CD4-positive, alpha-beta T cell (primary cell): ENCODE data around the gene XYLT2. TPM values are rescaled to one million over a fixed set of nuclear protein-coding genes. Genes with fewer than 3 reads are reported as not detected.

Source experiments
- ATAC-seq: fragments of 200-7000 bp; cut with Tn5 transposase; one replicate; pipeline ENCODE4 v1.10.0; 2022; ENCODE audit warnings: mild to moderate bottlenecking; ENCODE audit not compliant: poor library complexity
- CTCF ChIA-PET: fragments of 350-600 bp; sonication (Branson Sonifier 250); formaldehyde crosslinking; loops from one replicate; lab custom pipeline; 2021; ENCODE audit warnings: antibody characterized with exemption, inconsistent platforms; lab: Charles Lee
- POLR2A ChIA-PET: fragments of 350-600 bp; sonication (Branson Sonifier 250); formaldehyde crosslinking; loops from one replicate; lab custom pipeline; 2021; ENCODE audit warnings: antibody characterized with exemption, inconsistent platforms; lab: Charles Lee
- DNase-seq, 14 experiments: peaks; one replicate each; pipeline ENCODE4 v3.0.0-alpha.2; 2013 to 2020; ENCODE audit warnings: mixed read lengths in 2 of 14
- H3K27ac ChIP-seq, 2 donors: one replicate each; pipeline versions ENCODE4 v1.5.1 to v1.7.0; 2013; ENCODE audit warnings: low read length in 2 of 2, low read depth in 1 of 2, mild to moderate bottlenecking in 1 of 2
- H3K27me3 ChIP-seq, 2 experiments: 1 replicate in 1 of 2; 2 replicates in 1 of 2; pipeline versions ENCODE4 v1.6.1 to v1.7.0; 2013; ENCODE audit warnings: low read length in 2 of 2, control low read depth in 1 of 2, mild to moderate bottlenecking in 1 of 2, moderate library complexity in 1 of 2; ENCODE audit not compliant: insufficient read depth in 2 of 2, control insufficient read depth in 1 of 2
- H3K36me3 ChIP-seq: one replicate; pipeline ENCODE4 v1.6.1; 2013; ENCODE audit warnings: low read length, control low read depth; ENCODE audit not compliant: insufficient read depth
- H3K4me1 ChIP-seq: one replicate; pipeline ENCODE4 v1.6.1; 2013; ENCODE audit warnings: low read length, control low read depth; ENCODE audit not compliant: insufficient read depth
- H3K4me3 ChIP-seq: one replicate; pipeline ENCODE4 v1.5.1; 2013; ENCODE audit warnings: mild to moderate bottlenecking, low read length, moderate library complexity
- H3K9me3 ChIP-seq, 2 experiments: 1 replicate in 1 of 2; 2 replicates in 1 of 2; pipeline versions ENCODE4 v1.6.1 to v1.7.0; 2013; ENCODE audit warnings: low read length in 2 of 2, mild to moderate bottlenecking in 2 of 2, control low read depth in 1 of 2, moderate library complexity in 1 of 2; ENCODE audit not compliant: control insufficient read depth in 1 of 2, insufficient read depth in 1 of 2
- H3K27ac Mint-ChIP-seq: one replicate; pipeline ENCODE4 v1.8.0; 2020; ENCODE audit warnings: mixed read lengths
- H3K27me3 Mint-ChIP-seq: one replicate; pipeline ENCODE4 v1.8.0; 2021; ENCODE audit warnings: mixed read lengths
- H3K36me3 Mint-ChIP-seq: one replicate; pipeline ENCODE4 v1.8.0; 2021; ENCODE audit warnings: low read depth, mixed read lengths
- H3K4me1 Mint-ChIP-seq: one replicate; pipeline ENCODE4 v1.8.0; 2021; ENCODE audit warnings: low read depth, mixed read lengths
- H3K4me3 Mint-ChIP-seq: one replicate; pipeline ENCODE4 v1.8.0; 2020; ENCODE audit warnings: mild to moderate bottlenecking, mixed read lengths
- H3K9me3 Mint-ChIP-seq: one replicate; pipeline ENCODE4 v1.8.0; 2020; ENCODE audit warnings: mixed read lengths
- intact Hi-C, 2 experiments: fragments of 100-400 bp; cut with DNase I in 1 of 2; cut with micrococcal nuclease in 1 of 2; formaldehyde crosslinking; loops; one replicate each; pipeline versions ENCODE4 v1.15.1 to v1.9.0; 2023 to 2025; cut with DNase I, micrococcal nuclease
- polyA plus RNA-seq, 2 donors: library from polyadenylated mRNA; unstranded; fragments of 120-200 nt; gene quantifications; one replicate each; pipeline ENCODE4 v1.2.1, GENCODE V29; 2013
- total RNA-seq, 174 experiments: library from RNA in 2 of 174; stranded (reverse) in 2 of 174; gene quantifications; one replicate each; pipeline ENCODE4 v1.2.3 and lab custom pipeline; 2021 to 2026
- TF ChIP-seq, protein P1 (sequence below): fragments of 200-600 bp; IDR thresholded peaks from one replicate; pipeline ENCODE4 v1.8.0; 2022; ENCODE audit warnings: antibody characterized with exemption, mild to moderate bottlenecking

Gene XYLT2
- total RNA-seq (10 to 100 TPM; 11.0 to 12.2 TPM), total RNA-seq (lab: John Stamatoyannopoulos, UW) (12.8 to 75.9 (median 46.7) reads per million in 172 experiments)
- 17.5 TPM for polyA plus RNA-seq (2013, experiment 1 of 2)
- 20.0 TPM for polyA plus RNA-seq (2013, experiment 2 of 2)

DNA sequence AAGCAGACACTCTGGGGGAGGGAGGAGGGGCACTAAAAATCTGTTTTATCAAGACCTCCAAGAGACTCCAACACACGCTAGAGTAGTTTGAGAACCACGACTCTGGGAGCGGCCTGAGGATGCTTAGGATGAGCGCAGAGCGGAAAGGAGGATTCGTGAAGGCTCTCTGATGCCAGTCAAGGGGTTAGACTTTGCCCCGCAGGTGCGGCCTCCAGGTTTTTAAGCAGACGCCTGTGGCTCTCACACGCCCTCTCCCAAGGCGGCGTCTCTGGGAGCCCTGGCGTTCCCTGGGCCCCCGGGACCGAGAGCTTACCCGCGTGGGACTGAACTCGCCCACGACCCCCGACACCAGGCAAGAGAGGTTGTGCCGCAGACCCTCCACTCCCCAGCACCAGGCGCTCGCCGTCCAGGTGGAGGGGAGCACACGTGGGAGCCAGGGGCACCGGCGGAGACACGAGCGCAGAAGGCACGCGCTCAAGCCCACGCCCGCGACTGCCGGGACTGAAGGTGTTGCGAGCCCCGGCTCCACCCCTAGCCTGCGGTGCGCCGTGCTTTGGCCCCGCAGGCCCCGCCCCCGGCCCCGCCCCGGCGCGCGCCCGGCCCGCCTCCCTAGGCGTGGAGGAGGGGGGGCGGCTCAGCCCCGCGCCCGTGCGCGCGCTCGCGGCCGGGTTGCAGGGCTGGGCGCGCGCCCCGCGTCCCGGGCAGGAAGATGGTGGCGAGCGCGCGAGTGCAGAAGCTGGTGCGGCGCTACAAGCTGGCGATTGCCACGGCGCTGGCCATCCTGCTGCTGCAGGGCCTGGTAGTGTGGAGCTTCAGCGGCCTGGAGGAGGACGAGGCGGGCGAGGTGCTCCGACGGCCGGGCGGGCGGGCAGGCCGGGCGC, at the start of gene XYLT2:
Gene XYLT2, plus strand, starts transcription at position 695 of the 881 bp plus-strand sequence. Its CDS starts 15 bp downstream, at position 710.
- ChIA-PET POLR2A (interaction anchor here (0.8 to 4.1 kb wide), 8 partner anchors 10 to 520 kb away, joined by 3 to 33 read pairs (median 6); partner anchors contain the start of genes ACSF2, EME1, LRRC59 and MRPL27), CTCF (interaction anchor here (0.7 to 2.8 kb wide), 5 partner anchors 16 to 133 kb away, joined by 3 to 12 read pairs (median 3); partner anchors contain the start of genes LRRC59 and RSAD1)
- H3K4me3 ChIP-seq, result peak within 1 kb of the TSS; percentile 85
- peaks cover 28% of the 10 kb centered on the region for H3K4me1 ChIP-seq
- peaks cover 34% of the 10 kb centered on the region for H3K4me1 Mint-ChIP-seq
- H3K27me3 ChIP-seq, result no peaks in the 10 kb centered on the region
- H3K27ac Mint-ChIP-seq, result peak within 1 kb of the TSS; percentile 76
- peaks cover under 1% of the 10 kb centered on the region for H3K36me3 Mint-ChIP-seq
- TF ChIP-seq, protein P1, sequence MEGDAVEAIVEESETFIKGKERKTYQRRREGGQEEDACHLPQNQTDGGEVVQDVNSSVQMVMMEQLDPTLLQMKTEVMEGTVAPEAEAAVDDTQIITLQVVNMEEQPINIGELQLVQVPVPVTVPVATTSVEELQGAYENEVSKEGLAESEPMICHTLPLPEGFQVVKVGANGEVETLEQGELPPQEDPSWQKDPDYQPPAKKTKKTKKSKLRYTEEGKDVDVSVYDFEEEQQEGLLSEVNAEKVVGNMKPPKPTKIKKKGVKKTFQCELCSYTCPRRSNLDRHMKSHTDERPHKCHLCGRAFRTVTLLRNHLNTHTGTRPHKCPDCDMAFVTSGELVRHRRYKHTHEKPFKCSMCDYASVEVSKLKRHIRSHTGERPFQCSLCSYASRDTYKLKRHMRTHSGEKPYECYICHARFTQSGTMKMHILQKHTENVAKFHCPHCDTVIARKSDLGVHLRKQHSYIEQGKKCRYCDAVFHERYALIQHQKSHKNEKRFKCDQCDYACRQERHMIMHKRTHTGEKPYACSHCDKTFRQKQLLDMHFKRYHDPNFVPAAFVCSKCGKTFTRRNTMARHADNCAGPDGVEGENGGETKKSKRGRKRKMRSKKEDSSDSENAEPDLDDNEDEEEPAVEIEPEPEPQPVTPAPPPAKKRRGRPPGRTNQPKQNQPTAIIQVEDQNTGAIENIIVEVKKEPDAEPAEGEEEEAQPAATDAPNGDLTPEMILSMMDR, result no peak
- peak; percentile 92 for ATAC-seq
- H3K27me3 Mint-ChIP-seq, result no peaks in the 10 kb centered on the region
- H3K36me3 ChIP-seq, result no peaks in the 10 kb centered on the region
- peak within 1 kb of the TSS; percentile 95 for H3K4me3 Mint-ChIP-seq
- peak; percentile 77 to 97 (median 92) for DNase-seq
- intact Hi-C loops, result loop anchor here in 1 of 2 experiments (1.0 to 2.0 kb wide), 2 partner anchors 27 to 51 kb away; partner anchors contain the start of gene LRRC59
- H3K9me3 Mint-ChIP-seq, result no peaks in the 10 kb centered on the region
- H3K27ac ChIP-seq, result peak within 1 kb of the TSS; percentile 53 to 65
- H3K9me3 ChIP-seq, result no peaks in the 10 kb centered on the region

- no peaks in the 10 kb centered on the region for H3K9me3 Mint-ChIP-seq
- no peaks in the 10 kb centered on the region for H3K36me3 Mint-ChIP-seq
- intact Hi-C loops, result loop anchor here (1.0 to 10.0 kb wide), 6 partner anchors 97 to 273 kb away; no protein-coding TSS in a partner anchor
- Histone ChIP-seq H3K9me3 (no peaks in the 10 kb centered on the region), H3K27me3 (peaks cover 0 to 3% of the 10 kb centered on the region in 2 experiments), H3K27ac (no peak overlapping the region), H3K4me1 (no peaks in the 10 kb centered on the region), H3K36me3 (no peaks in the 10 kb centered on the region), H3K4me3 (no peak overlapping the region)
- no peaks in the 10 kb centered on the region for H3K4me1 Mint-ChIP-seq
- H3K27me3 Mint-ChIP-seq, result peaks cover 16% of the 10 kb centered on the region
- CTCF ChIA-PET, result interaction anchor here (0.6 to 3.0 kb wide), 7 partner anchors 9 to 203 kb away, joined by 3 to 31 read pairs (median 4); partner anchors contain the start of gene COL1A1
- no peak overlapping the region for H3K4me3 Mint-ChIP-seq
- ATAC-seq (peak; percentile 100), DNase-seq (peak; percentile 67 to 85 (median 72))
- POLR2A ChIA-PET, result no interaction called here
- TF ChIP-seq, protein P1, result peak; percentile 84
- no peak overlapping the region for H3K27ac Mint-ChIP-seq
Measured at GRCh38 chr17:50297407-50297865, 48.5 kb upstream of the XYLT2 start.

DNA sequence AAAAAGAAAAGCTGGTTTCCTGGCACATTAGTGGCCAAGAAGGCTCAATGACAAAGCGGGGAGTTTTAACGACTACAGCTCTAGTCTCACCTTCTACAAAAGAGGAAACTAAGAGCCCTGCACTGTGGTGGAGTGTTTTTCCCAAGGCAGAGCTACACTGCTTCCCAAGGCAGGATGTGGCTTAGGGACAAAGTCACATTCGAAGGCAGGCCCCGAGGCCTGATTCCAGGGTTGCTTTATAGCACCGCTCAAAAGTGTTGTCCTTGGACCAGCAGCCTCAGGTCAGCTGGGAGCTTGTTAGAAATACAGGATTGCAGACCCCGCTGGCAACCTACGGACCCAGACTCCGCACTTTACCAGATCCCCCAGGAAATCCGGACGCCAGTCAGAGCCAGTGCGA, 47.9 kb upstream of the XYLT2 start:
- no peaks in the 10 kb centered on the region for H3K36me3 ChIP-seq
- H3K27me3 Mint-ChIP-seq, result peaks cover 16% of the 10 kb centered on the region
- H3K4me1 ChIP-seq, result no peaks in the 10 kb centered on the region
- ATAC-seq (no peak), DNase-seq (no peak)
- TF ChIP-seq, protein P1, result no peak
- no peaks in the 10 kb centered on the region for H3K36me3 Mint-ChIP-seq
- no peak overlapping the region for H3K4me3 Mint-ChIP-seq
- H3K9me3 Mint-ChIP-seq, result no peaks in the 10 kb centered on the region
- ChIA-PET CTCF (interaction anchor here (0.9 to 3.0 kb wide), 6 partner anchors 25 to 204 kb away, joined by 3 to 31 read pairs (median 4); partner anchors contain the start of gene COL1A1), POLR2A (no interaction called here)
- peaks cover 0 to 3% of the 10 kb centered on the region in 2 experiments for H3K27me3 ChIP-seq
- no peaks in the 10 kb centered on the region for H3K4me1 Mint-ChIP-seq
- no peak overlapping the region for H3K4me3 ChIP-seq
- intact Hi-C loops, result loop anchor here (5.0 to 10.0 kb wide), 3 partner anchors 181 to 273 kb away; no protein-coding TSS in a partner anchor
- no peak overlapping the region for H3K27ac ChIP-seq
- H3K9me3 ChIP-seq, result no peaks in the 10 kb centered on the region
- no peak overlapping the region for H3K27ac Mint-ChIP-seq
